ENCODE data around the gene ZMAT2. TPM values are rescaled to one million over a fixed set of nuclear protein-coding genes. Genes with fewer than 3 reads are reported as not detected.

ZMAT2 gene
- polyA plus RNA-seq, 1 donor (not counting 4 experiments of a cell fraction or from before 2014, with no cell fraction given) = 75.0 TPM

DNA sequence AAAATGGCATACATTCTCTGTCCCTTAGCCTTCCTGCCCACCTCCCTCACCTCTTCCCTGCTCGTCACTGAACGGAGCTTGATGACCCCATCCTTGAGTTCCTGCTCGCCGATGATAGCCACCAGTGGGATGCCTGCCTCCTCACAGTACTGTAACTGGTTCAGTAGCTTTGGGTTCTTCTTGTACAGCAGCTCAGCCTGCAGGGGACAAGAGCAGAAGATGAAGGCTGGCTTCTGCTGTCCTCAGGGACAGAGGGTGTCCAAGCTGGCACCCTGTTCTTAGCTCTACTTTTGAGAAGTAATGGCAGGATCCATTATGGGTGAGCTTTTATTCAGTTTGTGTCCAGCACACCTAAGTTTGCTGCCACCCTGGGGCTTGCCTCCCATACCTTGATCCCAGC, 25.6 kb upstream of the ZMAT2 start:
- DNase-seq (ENCODE audit: low read depth, low spot score) (no peak), FAIRE-seq (no peak)
- dilution Hi-C loops (cut with MboI; ENCODE audit: extremely low pct_ligation_motif_present, low sequenced_read_pairs) = no loop called here
- H2AFZ ChIP-seq (ENCODE audit: control insufficient read depth, low read length) = no peak overlapping the region
- H3K9ac ChIP-seq (ENCODE audit: control insufficient read depth, extremely low read depth, insufficient read depth, low read length) = no peak overlapping the region
- no peak overlapping the region for H3K27ac ChIP-seq (ENCODE audit: control insufficient read depth, insufficient read depth, low read length)
- no peaks in the 10 kb centered on the region for H4K20me1 ChIP-seq (ENCODE audit: control insufficient read depth, extremely low read depth, insufficient read depth, low read length)
- H3K4me3 ChIP-seq (ENCODE audit: control insufficient read depth in 2 of 3, extremely low read depth in 1 of 3, insufficient read depth in 2 of 3, low read depth in 1 of 3, low read length in 3 of 3) = no peak overlapping the region
- no peaks in the 10 kb centered on the region for H3K27me3 ChIP-seq (ENCODE audit: control insufficient read depth, extremely low read depth, insufficient read depth, low read length)
- H3K4me1 ChIP-seq (ENCODE audit: control insufficient read depth, extremely low read depth, insufficient read depth, low read length) = no peaks in the 10 kb centered on the region
- no peaks in the 10 kb centered on the region for H3K79me2 ChIP-seq (ENCODE audit: control insufficient read depth, insufficient read depth, low read length)
- H3K9me1 ChIP-seq (ENCODE audit: control insufficient read depth, extremely low read depth, insufficient read depth, low read length) = no peaks in the 10 kb centered on the region
- H3K36me3 ChIP-seq (ENCODE audit: control insufficient read depth in 2 of 2, extremely low read depth in 1 of 2, insufficient read depth in 2 of 2, low read length in 2 of 2) = peaks cover 26 to 42% of the 10 kb centered on the region in 2 experiments
- no peak for TF ChIP-seq EZH2 (IDR thresholded peaks at IDR 0.05; ENCODE audit: low read length)
- TF ChIP-seq, protein P1, sequence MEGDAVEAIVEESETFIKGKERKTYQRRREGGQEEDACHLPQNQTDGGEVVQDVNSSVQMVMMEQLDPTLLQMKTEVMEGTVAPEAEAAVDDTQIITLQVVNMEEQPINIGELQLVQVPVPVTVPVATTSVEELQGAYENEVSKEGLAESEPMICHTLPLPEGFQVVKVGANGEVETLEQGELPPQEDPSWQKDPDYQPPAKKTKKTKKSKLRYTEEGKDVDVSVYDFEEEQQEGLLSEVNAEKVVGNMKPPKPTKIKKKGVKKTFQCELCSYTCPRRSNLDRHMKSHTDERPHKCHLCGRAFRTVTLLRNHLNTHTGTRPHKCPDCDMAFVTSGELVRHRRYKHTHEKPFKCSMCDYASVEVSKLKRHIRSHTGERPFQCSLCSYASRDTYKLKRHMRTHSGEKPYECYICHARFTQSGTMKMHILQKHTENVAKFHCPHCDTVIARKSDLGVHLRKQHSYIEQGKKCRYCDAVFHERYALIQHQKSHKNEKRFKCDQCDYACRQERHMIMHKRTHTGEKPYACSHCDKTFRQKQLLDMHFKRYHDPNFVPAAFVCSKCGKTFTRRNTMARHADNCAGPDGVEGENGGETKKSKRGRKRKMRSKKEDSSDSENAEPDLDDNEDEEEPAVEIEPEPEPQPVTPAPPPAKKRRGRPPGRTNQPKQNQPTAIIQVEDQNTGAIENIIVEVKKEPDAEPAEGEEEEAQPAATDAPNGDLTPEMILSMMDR (optimal IDR thresholded peaks at IDR 0.05 in 1 of 3, IDR thresholded peaks at IDR 0.05 in 1 of 3, conservative IDR thresholded peaks at IDR 0.05 in 1 of 3; ENCODE audit: extremely low read depth in 1 of 3, insufficient read depth in 2 of 3, low read length in 3 of 3) = no peak
- no peaks in the 10 kb centered on the region for H3K9me3 ChIP-seq (ENCODE audit: control insufficient read depth, low read depth, low read length)
- H3K4me2 ChIP-seq (ENCODE audit: control insufficient read depth, extremely low read depth, insufficient read depth, low read depth, low read length) = no peak overlapping the region

DNA sequence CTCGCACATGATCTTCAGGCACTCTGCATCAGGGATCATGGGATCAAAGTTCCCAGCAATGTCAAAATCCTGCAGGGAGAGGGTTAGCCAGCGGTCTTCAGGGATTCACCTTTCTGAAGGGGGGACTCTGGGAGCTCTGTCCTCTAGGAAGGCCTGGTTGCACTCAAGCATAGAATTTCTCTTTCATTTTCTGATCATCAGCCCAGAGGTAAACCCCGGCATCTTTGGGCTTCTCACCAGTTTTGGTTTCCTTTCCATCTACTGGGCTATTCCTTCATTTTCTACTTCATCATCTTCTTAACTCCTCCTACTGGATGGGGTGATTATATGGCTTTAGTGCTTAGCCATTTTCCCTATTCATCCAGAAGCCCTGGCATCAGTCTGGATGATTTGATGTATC, 22.3 kb upstream of the ZMAT2 start:
- Histone ChIP-seq H3K27ac (ENCODE audit: control insufficient read depth, insufficient read depth, low read length) (no peak overlapping the region), H3K4me2 (ENCODE audit: control insufficient read depth, extremely low read depth, insufficient read depth, low read depth, low read length) (no peak overlapping the region), H3K9ac (ENCODE audit: control insufficient read depth, extremely low read depth, insufficient read depth, low read length) (no peak overlapping the region), H4K20me1 (ENCODE audit: control insufficient read depth, extremely low read depth, insufficient read depth, low read length) (no peaks in the 10 kb centered on the region), H3K9me1 (ENCODE audit: control insufficient read depth, extremely low read depth, insufficient read depth, low read length) (no peaks in the 10 kb centered on the region), H3K9me3 (ENCODE audit: control insufficient read depth, low read depth, low read length) (no peaks in the 10 kb centered on the region), H2AFZ (ENCODE audit: control insufficient read depth, low read length) (no peak overlapping the region), H3K79me2 (ENCODE audit: control insufficient read depth, insufficient read depth, low read length) (no peaks in the 10 kb centered on the region), H3K36me3 (ENCODE audit: control insufficient read depth in 2 of 2, extremely low read depth in 1 of 2, insufficient read depth in 2 of 2, low read length in 2 of 2) (peaks cover 33 to 40% of the 10 kb centered on the region in 2 experiments), H3K4me3 (ENCODE audit: control insufficient read depth in 2 of 3, extremely low read depth in 1 of 3, insufficient read depth in 2 of 3, low read depth in 1 of 3, low read length in 3 of 3) (no peak overlapping the region), H3K27me3 (ENCODE audit: control insufficient read depth, extremely low read depth, insufficient read depth, low read length) (no peaks in the 10 kb centered on the region), H3K4me1 (ENCODE audit: control insufficient read depth, extremely low read depth, insufficient read depth, low read length) (no peaks in the 10 kb centered on the region)
- dilution Hi-C loops (cut with MboI; ENCODE audit: extremely low pct_ligation_motif_present, low sequenced_read_pairs) = no loop called here
- DNase-seq (ENCODE audit: low read depth, low spot score) (no peak), FAIRE-seq (no peak)
- no peak for TF ChIP-seq EZH2 (IDR thresholded peaks at IDR 0.05; ENCODE audit: low read length)
- TF ChIP-seq, protein P1 (optimal IDR thresholded peaks at IDR 0.05 in 1 of 3, IDR thresholded peaks at IDR 0.05 in 1 of 3, conservative IDR thresholded peaks at IDR 0.05 in 1 of 3; ENCODE audit: extremely low read depth in 1 of 3, insufficient read depth in 2 of 3, low read length in 3 of 3) = no peak

Data from keratinocyte (primary cell).